ENCODE data around the gene ANGPTL2.

Gene ANGPTL2

GRCh38 chr9:127064335-127064734 is 58.1 kb downstream of the ANGPTL2 start:
- no peaks in the 10 kb centered on the region for H3K9me3 ChIP-seq (ENCODE audit: insufficient read depth, low read depth, low read length)
- no peaks in the 10 kb centered on the region for H3K27me3 ChIP-seq (ENCODE audit: insufficient read depth, low read length)
- H3K4me3 ChIP-seq (ENCODE audit: low read length), result no peak overlapping the region
- no peaks in the 10 kb centered on the region for H3K36me3 ChIP-seq (ENCODE audit: insufficient read depth, low read length)
- H3K27ac ChIP-seq (ENCODE audit: low read depth, low read length), result no peak overlapping the region
- no peak overlapping the region for H3K9ac ChIP-seq (ENCODE audit: low read depth, low read length)
- WGBS, result 94% methylated on average over 2 of the region's 2 CpGs
- peaks cover 7% of the 10 kb centered on the region; the same call in 1 of the 2 replicates for H3K4me1 ChIP-seq (ENCODE audit: insufficient read depth, low read length)

- H3K4me3 ChIP-seq (ENCODE audit: low read length), result no peak overlapping the region
- WGBS, result 99% methylated on average over 3 of the region's 3 CpGs
Observed at GRCh38 chr9:127061411-127061810, 61.0 kb downstream of the ANGPTL2 start.

DNA sequence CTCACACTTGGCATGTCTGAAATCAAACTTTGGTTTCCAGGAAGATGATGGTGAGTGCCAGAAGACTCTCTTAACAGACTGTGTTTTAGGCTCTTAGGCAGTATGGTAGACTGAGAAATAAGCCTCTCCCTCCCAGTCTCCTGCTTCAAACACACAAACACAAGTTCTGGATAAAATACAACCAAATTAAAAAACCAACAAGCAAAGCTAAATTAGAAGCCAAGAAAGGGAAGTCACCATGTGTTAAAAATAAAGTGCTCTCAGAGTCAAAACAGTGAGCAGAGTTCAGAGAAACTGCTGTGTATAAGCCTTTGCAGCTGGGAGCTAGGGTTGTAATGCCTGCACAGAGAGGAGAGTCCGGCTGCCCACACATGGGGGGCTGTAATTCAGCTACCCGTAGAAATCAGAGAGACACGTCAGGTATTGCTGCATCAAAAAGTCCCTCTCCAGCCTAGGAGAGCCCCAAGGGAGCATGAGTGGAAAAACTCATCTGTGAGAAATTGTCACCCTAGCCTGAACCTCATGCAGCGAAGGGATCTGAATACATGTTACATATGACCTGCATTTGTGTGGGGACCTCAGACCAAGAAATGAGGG is 62.6 kb downstream of the ANGPTL2 start:
- Histone ChIP-seq H3K9me3 (ENCODE audit: insufficient read depth, low read depth, low read length) (no peaks in the 10 kb centered on the region), H3K27me3 (ENCODE audit: insufficient read depth, low read length) (no peaks in the 10 kb centered on the region), H3K4me1 (ENCODE audit: insufficient read depth, low read length) (no peaks in the 10 kb centered on the region), H3K9ac (ENCODE audit: low read depth, low read length) (no peak overlapping the region), H3K36me3 (ENCODE audit: insufficient read depth, low read length) (no peaks in the 10 kb centered on the region), H3K27ac (ENCODE audit: low read depth, low read length) (no peak overlapping the region), H3K4me3 (ENCODE audit: low read length) (no peak overlapping the region)
- 92% methylated on average over 4 of the region's 4 CpGs for WGBS

More at GRCh38 chr9:127061411-127061810, 61.0 kb downstream of the ANGPTL2 start:
- no peaks in the 10 kb centered on the region for H3K4me1 ChIP-seq (ENCODE audit: insufficient read depth, low read length)
- no peaks in the 10 kb centered on the region for H3K9me3 ChIP-seq (ENCODE audit: insufficient read depth, low read depth, low read length)
- no peaks in the 10 kb centered on the region for H3K36me3 ChIP-seq (ENCODE audit: insufficient read depth, low read length)
- H3K27ac ChIP-seq (ENCODE audit: low read depth, low read length), result no peak overlapping the region
- H3K27me3 ChIP-seq (ENCODE audit: insufficient read depth, low read length), result no peaks in the 10 kb centered on the region
- H3K9ac ChIP-seq (ENCODE audit: low read depth, low read length), result no peak overlapping the region

- no peaks in the 10 kb centered on the region for H3K9me3 ChIP-seq (ENCODE audit: insufficient read depth, low read depth, low read length)
- no peaks in the 10 kb centered on the region for H3K4me1 ChIP-seq (ENCODE audit: insufficient read depth, low read length)
- H3K27ac ChIP-seq (ENCODE audit: low read depth, low read length), result no peak overlapping the region
- H3K9ac ChIP-seq (ENCODE audit: low read depth, low read length), result no peak overlapping the region
- 97% methylated on average over 2 of the region's 2 CpGs for WGBS
- H3K4me3 ChIP-seq (ENCODE audit: low read length), result no peak overlapping the region
- H3K27me3 ChIP-seq (ENCODE audit: insufficient read depth, low read length), result no peaks in the 10 kb centered on the region
- no peaks in the 10 kb centered on the region for H3K36me3 ChIP-seq (ENCODE audit: insufficient read depth, low read length)
Observed at GRCh38 chr9:127059030-127059429, 63.4 kb downstream of the ANGPTL2 start.

DNA sequence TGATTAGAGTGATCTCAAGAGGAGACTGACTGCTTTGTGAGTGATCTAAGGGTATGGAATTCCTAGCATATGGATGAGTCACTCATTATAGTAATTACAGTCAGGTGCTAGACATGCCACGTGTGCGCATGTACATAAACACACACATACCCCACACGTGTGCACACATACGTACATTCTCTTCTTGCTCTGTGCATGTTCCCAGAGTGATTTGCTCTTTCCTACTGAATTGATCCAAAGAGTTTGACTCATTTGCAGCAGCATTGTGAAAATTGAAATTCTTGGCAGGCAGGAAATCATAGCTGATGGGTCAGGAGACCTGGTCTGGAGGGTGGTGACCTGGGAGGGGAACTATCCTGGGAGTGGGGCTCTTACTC is 63.8 kb downstream of the ANGPTL2 start:
- H3K27ac ChIP-seq (ENCODE audit: low read depth, low read length), result no peak overlapping the region
- H3K9me3 ChIP-seq (ENCODE audit: insufficient read depth, low read depth, low read length), result no peaks in the 10 kb centered on the region
- WGBS, result 96% methylated on average over 4 of the region's 4 CpGs
- H3K9ac ChIP-seq (ENCODE audit: low read depth, low read length), result no peak overlapping the region
- H3K36me3 ChIP-seq (ENCODE audit: insufficient read depth, low read length), result no peaks in the 10 kb centered on the region
- H3K4me1 ChIP-seq (ENCODE audit: insufficient read depth, low read length), result no peaks in the 10 kb centered on the region
- H3K4me3 ChIP-seq (ENCODE audit: low read length), result no peak overlapping the region
- no peaks in the 10 kb centered on the region for H3K27me3 ChIP-seq (ENCODE audit: insufficient read depth, low read length)

GRCh38 chr9:127058011-127058644 is 64.3 kb downstream of the ANGPTL2 start:
- H3K4me1 ChIP-seq (ENCODE audit: insufficient read depth, low read length), result no peaks in the 10 kb centered on the region
- H3K36me3 ChIP-seq (ENCODE audit: insufficient read depth, low read length), result no peaks in the 10 kb centered on the region
- no peak overlapping the region for H3K9ac ChIP-seq (ENCODE audit: low read depth, low read length)
- no peaks in the 10 kb centered on the region for H3K9me3 ChIP-seq (ENCODE audit: insufficient read depth, low read depth, low read length)
- WGBS, result 88% methylated on average over 7 of the region's 7 CpGs
- no peak overlapping the region for H3K4me3 ChIP-seq (ENCODE audit: low read length)
- H3K27ac ChIP-seq (ENCODE audit: low read depth, low read length), result no peak overlapping the region
- H3K27me3 ChIP-seq (ENCODE audit: insufficient read depth, low read length), result no peaks in the 10 kb centered on the region

GRCh38 chr9:127056446-127056845 is 66.0 kb downstream of the ANGPTL2 start:
- WGBS, result 87% methylated on average over 3 of the region's 3 CpGs
- no peaks in the 10 kb centered on the region for H3K4me1 ChIP-seq (ENCODE audit: insufficient read depth, low read length)
- H3K27me3 ChIP-seq (ENCODE audit: insufficient read depth, low read length), result no peaks in the 10 kb centered on the region
- no peak overlapping the region for H3K9ac ChIP-seq (ENCODE audit: low read depth, low read length)
- H3K27ac ChIP-seq (ENCODE audit: low read depth, low read length), result no peak overlapping the region
- H3K36me3 ChIP-seq (ENCODE audit: insufficient read depth, low read length), result no peaks in the 10 kb centered on the region
- H3K9me3 ChIP-seq (ENCODE audit: insufficient read depth, low read depth, low read length), result no peaks in the 10 kb centered on the region
- H3K4me3 ChIP-seq (ENCODE audit: low read length), result no peak overlapping the region

DNA sequence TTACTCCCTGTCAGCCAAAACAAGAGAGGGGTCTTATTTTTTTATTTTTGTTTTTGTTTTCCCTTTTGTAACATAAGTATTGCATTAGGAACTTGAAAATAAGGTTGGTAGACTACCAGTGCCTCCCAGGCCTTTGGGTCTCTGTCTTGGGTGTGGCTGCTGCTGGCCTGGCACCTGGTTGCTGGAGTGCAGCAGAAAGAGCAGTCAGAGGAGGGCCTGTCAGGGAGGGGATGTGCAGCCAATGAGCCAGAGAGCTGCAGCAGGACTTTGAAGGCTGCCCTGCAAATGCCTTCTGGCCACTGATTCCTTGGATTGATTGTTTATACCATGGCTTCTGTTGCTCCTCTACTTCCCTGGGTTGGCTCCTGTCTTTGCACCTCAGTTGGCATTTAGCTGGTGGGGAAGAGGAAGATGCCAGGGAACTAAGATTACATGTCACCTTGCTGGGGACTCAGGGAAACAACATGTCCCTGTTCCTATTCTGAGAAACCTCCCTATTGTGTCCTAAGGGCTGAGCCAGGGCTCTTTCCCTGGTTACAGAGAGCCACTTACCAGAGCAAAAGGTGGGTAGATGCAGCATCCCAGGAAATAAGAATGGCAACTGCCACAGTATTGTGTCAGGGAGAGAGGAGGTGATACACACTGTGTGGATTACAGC is 66.6 kb downstream of the ANGPTL2 start:
- Histone ChIP-seq H3K36me3 (ENCODE audit: insufficient read depth, low read length) (no peaks in the 10 kb centered on the region), H3K4me1 (ENCODE audit: insufficient read depth, low read length) (no peaks in the 10 kb centered on the region), H3K27ac (ENCODE audit: low read depth, low read length) (no peak overlapping the region), H3K9me3 (ENCODE audit: insufficient read depth, low read depth, low read length) (no peaks in the 10 kb centered on the region), H3K27me3 (ENCODE audit: insufficient read depth, low read length) (no peaks in the 10 kb centered on the region), H3K4me3 (ENCODE audit: low read length) (no peak overlapping the region), H3K9ac (ENCODE audit: low read depth, low read length) (no peak overlapping the region)

- Histone ChIP-seq H3K4me3 (ENCODE audit: low read length) (no peak overlapping the region), H3K36me3 (ENCODE audit: insufficient read depth, low read length) (no peaks in the 10 kb centered on the region), H3K9me3 (ENCODE audit: insufficient read depth, low read depth, low read length) (no peaks in the 10 kb centered on the region), H3K27ac (ENCODE audit: low read depth, low read length) (no peak overlapping the region), H3K9ac (ENCODE audit: low read depth, low read length) (no peak overlapping the region), H3K27me3 (ENCODE audit: insufficient read depth, low read length) (no peaks in the 10 kb centered on the region), H3K4me1 (ENCODE audit: insufficient read depth, low read length) (no peaks in the 10 kb centered on the region)
- WGBS, result 94% methylated on average over 5 of the region's 5 CpGs
Observed at GRCh38 chr9:127053960-127054359, 68.5 kb downstream of the ANGPTL2 start.

GRCh38 chr9:127053057-127053821 is 69.2 kb downstream of the ANGPTL2 start:
- H3K27ac ChIP-seq (ENCODE audit: low read depth, low read length), result no peak overlapping the region
- no peak overlapping the region for H3K9ac ChIP-seq (ENCODE audit: low read depth, low read length)
- H3K4me3 ChIP-seq (ENCODE audit: low read length), result no peak overlapping the region
- 94% methylated on average over 14 of the region's 14 CpGs for WGBS
- H3K9me3 ChIP-seq (ENCODE audit: insufficient read depth, low read depth, low read length), result no peaks in the 10 kb centered on the region
- no peaks in the 10 kb centered on the region for H3K4me1 ChIP-seq (ENCODE audit: insufficient read depth, low read length)
- H3K36me3 ChIP-seq (ENCODE audit: insufficient read depth, low read length), result no peaks in the 10 kb centered on the region
- no peaks in the 10 kb centered on the region for H3K27me3 ChIP-seq (ENCODE audit: insufficient read depth, low read length)

- no peaks in the 10 kb centered on the region for H3K9me3 ChIP-seq (ENCODE audit: insufficient read depth, low read depth, low read length)
- no peak overlapping the region for H3K4me3 ChIP-seq (ENCODE audit: low read length)
- no peaks in the 10 kb centered on the region for H3K4me1 ChIP-seq (ENCODE audit: insufficient read depth, low read length)
- H3K27ac ChIP-seq (ENCODE audit: low read depth, low read length), result no peak overlapping the region
- H3K9ac ChIP-seq (ENCODE audit: low read depth, low read length), result no peak overlapping the region
- WGBS, result 91% methylated on average over 8 of the region's 8 CpGs
- H3K36me3 ChIP-seq (ENCODE audit: insufficient read depth, low read length), result no peaks in the 10 kb centered on the region
- no peaks in the 10 kb centered on the region for H3K27me3 ChIP-seq (ENCODE audit: insufficient read depth, low read length)
Observed at GRCh38 chr9:127051881-127052595, 70.4 kb downstream of the ANGPTL2 start.
